DND-41 (cell line): ENCODE measurements around the gene SGCD.
"Not testable (repeated sequence)": the region's sequence is repeated elsewhere in the genome, so short reads cannot be mapped to it uniquely, and the experiment has no call there.

Experiments used
- CTCF ChIP-seq: IDR thresholded peaks from 2 replicates; pipeline ENCODE4 v1.5.1; 2012; ENCODE audit warnings: borderline replicate concordance, low read length, moderate library complexity, mild to moderate bottlenecking; ENCODE audit not compliant: poor library complexity, severe bottlenecking; ENCODE audit errors: extremely low read depth
- EZH2 ChIP-seq: IDR thresholded peaks from 3 replicates; pipeline ENCODE4 v1.6.1; 2012; ENCODE audit warnings: borderline replicate concordance, low read depth, mild to moderate bottlenecking, moderate library complexity, low read length, inconsistent platforms; ENCODE audit not compliant: severe bottlenecking

- not testable (repeated sequence) for TF ChIP-seq CTCF, EZH2
Observed at GRCh38 chr5:156610582-156610981, 283.6 kb downstream of the SGCD start.
